ENCODE measurements around the gene ALG2. TPM values are rescaled to one million over a fixed set of nuclear protein-coding genes. Genes with fewer than 3 reads are reported as not detected.

Gene ALG2
- total RNA-seq, 1 donor from 2014 or later: 41.7 TPM

DNA sequence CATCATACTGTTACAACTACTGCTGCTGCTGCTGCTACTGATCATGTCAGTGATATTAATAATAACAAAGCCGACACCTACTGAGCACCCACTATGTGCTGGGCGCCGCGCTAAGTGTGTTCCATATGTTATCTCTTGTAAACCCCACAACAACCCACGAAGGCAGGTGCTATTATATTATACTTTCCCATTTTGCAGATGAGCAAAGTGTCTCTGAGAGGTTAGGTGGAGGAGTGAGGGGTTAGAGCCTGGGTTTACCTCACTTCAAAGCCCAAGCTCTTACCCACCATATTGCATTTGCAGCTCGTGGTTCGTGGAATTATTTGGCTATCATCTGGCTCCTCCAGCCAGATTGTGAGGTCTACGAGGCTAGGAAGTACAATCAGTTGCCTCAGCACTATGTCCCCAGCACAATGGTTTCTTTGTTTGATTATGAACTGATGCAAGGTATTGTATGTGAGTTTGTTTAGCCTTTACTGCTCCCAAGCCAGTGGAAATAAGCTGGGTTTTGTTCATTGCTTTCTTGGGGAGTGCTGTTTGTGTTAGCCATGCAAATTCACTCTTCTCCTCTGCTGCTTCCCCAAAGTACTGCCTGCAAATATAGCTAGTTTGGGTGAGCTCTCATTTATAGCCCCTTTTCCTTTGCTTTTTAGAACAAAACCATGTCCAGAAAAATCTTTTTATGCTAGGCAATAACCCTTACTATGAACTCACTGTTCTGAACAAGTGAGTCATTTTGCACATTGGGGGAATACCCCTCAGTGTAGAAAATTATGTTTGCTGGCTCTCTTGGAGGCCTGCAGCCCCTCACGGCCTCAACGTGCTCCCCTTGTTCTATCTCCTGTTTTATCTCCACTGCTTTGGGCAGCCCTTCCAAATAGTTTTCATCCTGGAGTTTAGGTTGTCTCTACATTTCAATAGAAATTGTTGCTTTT is 47.9 kb downstream of the ALG2 start:
- H3K4me3 Mint-ChIP-seq (ENCODE audit: low read depth): no peak overlapping the region
- H3K36me3 Mint-ChIP-seq (ENCODE audit: low read depth): no peaks in the 10 kb centered on the region

DNA sequence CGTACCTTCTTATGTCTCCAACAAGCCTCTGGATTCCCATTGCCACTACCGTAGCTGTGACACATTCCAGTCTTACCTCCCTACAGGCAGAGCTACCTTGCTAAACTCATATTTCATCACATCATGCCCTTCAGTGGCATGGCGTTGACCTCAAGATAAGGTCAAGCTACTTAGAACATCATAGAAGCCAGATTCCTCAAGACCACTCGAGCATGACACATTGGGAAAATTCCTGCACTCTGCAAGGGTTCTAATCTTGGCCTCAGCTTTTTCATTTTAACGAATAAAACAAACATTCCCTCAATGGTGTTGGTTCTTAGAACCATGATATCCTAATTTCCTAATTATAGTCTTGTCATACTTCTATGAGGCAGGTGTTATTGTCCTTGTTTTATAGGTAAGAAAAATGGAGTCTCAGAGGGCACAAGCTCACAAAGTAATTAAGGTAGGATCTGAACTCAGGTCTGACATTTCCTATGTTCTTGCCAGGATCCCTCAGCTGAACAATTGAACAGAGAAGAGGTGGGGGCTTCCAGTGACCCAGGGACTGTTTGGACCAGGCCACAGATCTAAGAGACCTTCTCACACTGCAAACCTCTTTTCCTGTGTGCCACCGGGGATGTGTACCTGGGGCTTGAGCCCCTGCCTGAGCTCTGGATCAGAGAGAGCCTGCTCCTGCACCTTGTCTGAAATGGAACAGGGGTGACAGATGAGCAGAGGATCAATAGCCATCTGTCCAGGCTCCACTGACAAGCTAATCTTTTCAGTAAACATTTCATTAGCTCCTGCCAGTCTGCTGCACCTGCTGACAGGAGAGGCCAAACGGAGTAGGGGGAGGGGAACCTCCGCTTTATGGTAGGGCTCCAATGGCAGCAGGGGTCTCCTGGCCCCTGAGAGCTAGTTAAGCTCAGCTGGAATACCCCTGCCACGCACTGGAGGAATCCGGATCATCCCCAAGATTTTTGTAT is 49.3 kb downstream of the ALG2 start:
- H3K4me3 Mint-ChIP-seq (ENCODE audit: low read depth): no peak overlapping the region
- intact Hi-C loops (cut with micrococcal nuclease): no loop called here
- DNase-seq (ENCODE audit: low spot score): no peak
- no peaks in the 10 kb centered on the region for H3K36me3 Mint-ChIP-seq (ENCODE audit: low read depth)
- no peaks in the 10 kb centered on the region for H3K9me3 Mint-ChIP-seq
- H3K27me3 Mint-ChIP-seq (ENCODE audit: low read depth): peaks cover 5% of the 10 kb centered on the region
- peaks cover 27% of the 10 kb centered on the region for H3K4me1 Mint-ChIP-seq (ENCODE audit: low read depth)
- H3K27ac Mint-ChIP-seq: no peak overlapping the region

More for the DNA sequence above, 47.9 kb downstream of the ALG2 start:
- intact Hi-C loops (cut with micrococcal nuclease): no loop called here
- H3K27ac Mint-ChIP-seq: no peak overlapping the region
- peaks cover 5% of the 10 kb centered on the region for H3K27me3 Mint-ChIP-seq (ENCODE audit: low read depth)
- H3K9me3 Mint-ChIP-seq: no peaks in the 10 kb centered on the region
- DNase-seq (ENCODE audit: low spot score): no peak
- peaks cover 20% of the 10 kb centered on the region for H3K4me1 Mint-ChIP-seq (ENCODE audit: low read depth)

DNA sequence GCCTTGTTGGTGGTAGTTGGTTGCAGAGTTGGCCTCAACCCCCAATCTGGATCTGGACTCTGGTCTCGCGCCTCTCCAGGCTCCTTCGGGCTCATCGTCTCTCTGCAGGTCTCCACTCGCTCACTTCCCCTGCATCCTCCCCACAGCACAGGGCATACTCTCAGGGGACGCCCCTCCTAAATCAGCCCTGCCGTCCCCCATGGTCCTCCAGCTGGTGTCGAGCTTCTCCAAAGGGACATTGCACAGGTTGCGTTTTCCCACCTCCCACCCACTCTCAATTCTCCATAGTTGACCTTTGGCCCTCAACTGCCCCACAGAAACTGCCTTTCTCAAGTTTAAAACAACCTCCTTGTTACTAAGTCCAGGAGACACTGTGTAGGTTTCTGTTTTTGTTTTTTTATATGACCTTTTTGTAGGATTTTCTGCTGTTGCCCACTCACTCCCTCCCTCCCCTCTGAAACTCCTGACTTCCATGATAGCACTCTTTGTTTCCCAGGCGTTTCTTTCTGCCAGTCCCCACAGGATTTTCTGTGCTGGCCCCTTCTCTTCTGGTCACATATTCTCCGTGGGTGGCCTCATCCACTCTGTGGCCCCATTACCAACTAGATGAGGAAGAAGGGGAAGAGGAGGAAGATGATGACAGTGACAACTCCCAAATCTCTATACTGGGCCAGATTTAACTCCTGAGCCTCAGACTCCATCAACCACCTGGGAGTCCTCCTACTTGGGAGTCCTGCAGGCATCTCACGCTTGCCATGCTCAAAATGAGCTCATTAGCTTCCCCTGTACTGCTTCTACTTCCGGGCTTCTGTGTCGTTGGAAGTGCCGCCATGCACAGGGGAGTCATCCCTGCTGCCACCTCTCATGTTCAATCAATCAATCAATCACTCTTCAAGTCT is 50.3 kb downstream of the ALG2 start:
- no peak for DNase-seq (ENCODE audit: low spot score)
- intact Hi-C loops (cut with micrococcal nuclease): no loop called here
- no peaks in the 10 kb centered on the region for H3K36me3 Mint-ChIP-seq (ENCODE audit: low read depth)
- H3K27ac Mint-ChIP-seq: no peak overlapping the region
- H3K27me3 Mint-ChIP-seq (ENCODE audit: low read depth): peaks cover 5% of the 10 kb centered on the region
- peaks cover 28% of the 10 kb centered on the region for H3K4me1 Mint-ChIP-seq (ENCODE audit: low read depth)
- H3K9me3 Mint-ChIP-seq: no peaks in the 10 kb centered on the region
- H3K4me3 Mint-ChIP-seq (ENCODE audit: low read depth): no peak overlapping the region

DNA sequence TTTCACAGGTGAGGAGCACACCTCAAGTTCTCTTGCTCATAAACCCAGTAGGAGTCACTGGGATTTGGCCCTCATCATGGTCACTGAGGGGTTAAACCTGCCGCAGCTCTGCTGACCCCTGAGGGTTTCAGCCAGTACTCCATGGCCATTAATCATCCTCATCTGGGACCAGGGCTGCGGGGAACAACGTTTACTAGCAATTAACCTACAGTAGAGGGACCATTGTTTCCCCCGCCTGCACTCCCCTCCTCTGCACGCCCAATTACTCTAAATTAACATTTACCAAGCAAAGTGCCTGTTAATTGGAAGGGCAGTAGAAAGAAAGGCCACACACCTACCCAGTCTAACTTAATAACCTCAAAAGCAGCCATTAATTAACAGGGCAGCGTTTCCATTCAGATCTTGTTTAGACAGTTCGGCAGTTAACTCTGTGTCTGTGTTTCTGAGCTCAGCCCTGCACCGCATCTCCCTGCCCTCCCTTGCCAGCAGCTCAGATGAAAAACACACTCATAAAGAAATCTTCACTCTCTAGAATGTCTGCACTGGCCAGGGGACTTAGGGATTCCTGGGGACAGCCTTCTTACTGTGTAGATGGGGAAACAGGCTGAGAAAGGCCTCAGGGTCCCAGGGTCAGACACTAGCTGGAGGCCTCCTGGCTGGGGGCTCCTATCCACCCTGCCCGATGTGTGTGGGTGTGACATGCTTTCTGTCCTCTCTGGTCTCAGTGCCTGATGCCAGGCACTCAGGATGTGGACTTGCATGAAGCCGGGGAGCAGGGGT is 51.6 kb downstream of the ALG2 start:
- Mint-ChIP-seq H3K27ac (no peak overlapping the region), H3K36me3 (ENCODE audit: low read depth) (no peaks in the 10 kb centered on the region), H3K9me3 (no peaks in the 10 kb centered on the region), H3K4me3 (ENCODE audit: low read depth) (no peak overlapping the region), H3K4me1 (ENCODE audit: low read depth) (peaks cover 35% of the 10 kb centered on the region), H3K27me3 (ENCODE audit: low read depth) (peaks cover 5% of the 10 kb centered on the region)
- intact Hi-C loops (cut with micrococcal nuclease): loop anchor here (5.0 kb wide), 1 partner anchor 842 kb away; no protein-coding TSS in a partner anchor
- DNase-seq (ENCODE audit: low spot score): no peak

DNA sequence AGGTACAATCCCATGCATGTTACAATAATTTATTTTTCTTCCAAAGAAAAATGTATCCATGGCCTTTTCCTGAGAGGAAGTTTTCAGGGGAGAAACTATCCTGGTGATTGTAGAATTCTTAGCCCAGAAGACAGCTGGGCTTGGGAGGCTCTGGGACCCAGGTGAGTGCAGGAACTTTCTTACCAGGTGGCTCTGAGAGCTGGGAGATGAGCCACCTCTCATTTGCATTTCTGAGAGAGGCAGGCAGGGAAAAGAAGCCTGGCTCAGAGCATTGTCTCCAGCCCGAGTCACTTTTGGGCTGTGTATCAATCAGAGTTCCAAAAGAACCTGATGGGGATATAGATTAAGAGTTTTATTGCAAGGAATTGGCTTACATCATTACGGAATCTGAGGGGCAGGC is 52.7 kb downstream of the ALG2 start:
- Mint-ChIP-seq H3K27me3 (ENCODE audit: low read depth) (peaks cover 5% of the 10 kb centered on the region), H3K4me1 (ENCODE audit: low read depth) (peaks cover 35% of the 10 kb centered on the region), H3K9me3 (no peaks in the 10 kb centered on the region), H3K27ac (no peak overlapping the region), H3K36me3 (ENCODE audit: low read depth) (no peaks in the 10 kb centered on the region), H3K4me3 (ENCODE audit: low read depth) (no peak overlapping the region)
- no peak for DNase-seq (ENCODE audit: low spot score)
- intact Hi-C loops (cut with micrococcal nuclease): loop anchor here (5.0 kb wide), 1 partner anchor 843 kb away; no protein-coding TSS in a partner anchor

DNA sequence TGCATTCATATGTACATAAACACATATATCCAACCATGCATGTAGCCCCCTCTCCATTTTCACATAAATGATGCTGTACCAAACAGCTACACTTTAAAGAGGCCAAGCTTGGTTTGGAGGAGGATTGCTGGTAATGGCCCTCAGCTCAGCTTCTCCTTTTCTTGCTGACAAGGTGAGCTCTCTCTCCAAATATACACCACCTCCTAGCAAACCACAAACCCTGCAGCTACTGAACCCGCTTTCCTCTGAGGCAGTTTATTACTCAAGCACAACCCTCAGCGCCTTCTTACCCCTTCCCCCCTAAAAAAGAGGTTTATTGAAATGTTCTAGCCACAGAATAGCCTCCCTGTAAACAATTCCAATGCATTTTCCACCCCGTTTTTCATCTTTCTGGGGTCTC is 54.0 kb downstream of the ALG2 start:
- no peak for DNase-seq (ENCODE audit: low spot score)
- Mint-ChIP-seq H3K27me3 (ENCODE audit: low read depth) (peaks cover 3% of the 10 kb centered on the region), H3K9me3 (no peaks in the 10 kb centered on the region), H3K4me3 (ENCODE audit: low read depth) (no peak overlapping the region), H3K27ac (no peak overlapping the region), H3K4me1 (ENCODE audit: low read depth) (peaks cover 36% of the 10 kb centered on the region), H3K36me3 (ENCODE audit: low read depth) (no peaks in the 10 kb centered on the region)
- intact Hi-C loops (cut with micrococcal nuclease): loop anchor here (2.0 to 5.0 kb wide), 2 partner anchors 13 to 845 kb away; no protein-coding TSS in a partner anchor

DNA sequence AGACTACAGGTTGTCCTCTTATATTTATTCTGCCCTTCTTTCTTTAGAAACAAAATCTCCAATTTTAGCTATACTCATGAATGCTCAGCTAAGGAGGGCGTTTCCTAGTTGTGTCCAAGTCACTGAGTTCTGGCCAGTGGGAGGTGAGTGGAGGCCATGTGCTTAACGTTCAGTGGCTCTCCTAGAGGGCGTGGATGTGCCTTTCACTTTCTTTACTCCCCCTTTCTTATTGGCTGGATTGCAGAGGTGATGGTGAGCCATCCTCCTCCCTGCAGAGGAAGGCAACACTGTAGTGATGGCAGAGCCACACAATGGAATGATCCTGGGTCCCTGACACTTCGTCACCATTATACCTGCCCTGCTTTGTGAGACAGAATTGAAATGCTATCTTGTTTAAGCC is 54.6 kb downstream of the ALG2 start:
- H3K9me3 Mint-ChIP-seq: no peaks in the 10 kb centered on the region
- no peak overlapping the region for H3K4me3 Mint-ChIP-seq (ENCODE audit: low read depth)
- DNase-seq (ENCODE audit: low spot score): no peak
- H3K4me1 Mint-ChIP-seq (ENCODE audit: low read depth): peaks cover 38% of the 10 kb centered on the region
- H3K27ac Mint-ChIP-seq: no peak overlapping the region
- H3K27me3 Mint-ChIP-seq (ENCODE audit: low read depth): peaks cover 3% of the 10 kb centered on the region
- intact Hi-C loops (cut with micrococcal nuclease): loop anchor here (2.0 to 5.0 kb wide), 2 partner anchors 14 to 845 kb away; no protein-coding TSS in a partner anchor
- no peaks in the 10 kb centered on the region for H3K36me3 Mint-ChIP-seq (ENCODE audit: low read depth)

Other genes with a start within 250 kb of the ALG2 start
- gene TGFBR1, start 116.8 kb downstream of the ALG2 start, total RNA-seq: 30.6 and 30.8 TPM in 2 replicates
- gene SEC61B, start 340 bp upstream of the ALG2 start, total RNA-seq: 208 and 223 TPM in 2 replicates